H1 (cell line): ENCODE results near the gene FAM114A2. TPM values are rescaled to one million over a fixed set of nuclear protein-coding genes. Genes with fewer than 3 reads are reported as not detected.

Source experiments
- CTCF ChIA-PET: fragments of 300-600 bp; sonication (Branson Sonifier 250); formaldehyde crosslinking; loops from one replicate; lab custom pipeline; 2021; ENCODE audit not compliant: partially characterized antibody; lab: Charles Lee
- POLR2A ChIA-PET: fragments of 300-600 bp; sonication (Branson Sonifier 250); formaldehyde crosslinking; loops from one replicate; lab custom pipeline; 2021; ENCODE audit warnings: inconsistent platforms; ENCODE audit not compliant: partially characterized antibody; lab: Charles Lee
- DNase-seq, 2 experiments: peaks; one replicate each; pipeline versions ENCODE4 v3.0.0 to v3.0.0-alpha.2; 2010 to 2022; ENCODE audit warnings: low spot score in 2 of 2, low read depth in 1 of 2, mixed read lengths in 1 of 2
- FAIRE-seq: peaks from 2 replicates; lab custom pipeline; 2011; peaks lifted over from hg19 to GRCh38; lab: Jason Lieb, UNC
- H2AFZ ChIP-seq: 2 replicates; pipeline ENCODE4 v1.8.1; 2012; ENCODE audit warnings: low read length, inconsistent platforms
- H2AK5ac ChIP-seq: 2 replicates; pipeline ENCODE4 v1.6.1; 2013; ENCODE audit warnings: low read depth, low read length
- H2BK120ac ChIP-seq: replicated peaks from 2 replicates; pipeline ENCODE3; 2013; ENCODE audit warnings: low read depth, low read length, inconsistent platforms
- H2BK12ac ChIP-seq: 2 replicates; pipeline ENCODE4 v1.6.1; 2013; ENCODE audit warnings: low read depth, low read length
- H2BK15ac ChIP-seq: 2 replicates; pipeline ENCODE4 v1.6.1; 2013; ENCODE audit warnings: low read length
- H2BK20ac ChIP-seq: 2 replicates; pipeline ENCODE4 v1.6.1; 2013; ENCODE audit warnings: low read length
- H2BK5ac ChIP-seq: 2 replicates; pipeline ENCODE4 v1.6.1; 2013; ENCODE audit warnings: low read depth, low read length
- H3K14ac ChIP-seq: 2 replicates; pipeline ENCODE4 v1.6.1; 2013; ENCODE audit warnings: inconsistent platforms; ENCODE audit not compliant: insufficient read length
- H3K18ac ChIP-seq: 2 replicates; pipeline ENCODE4 v1.6.1; 2013; ENCODE audit warnings: low read length; ENCODE audit errors: extremely low read depth
- H3K23ac ChIP-seq: 2 replicates; pipeline ENCODE4 v1.6.1; 2013; ENCODE audit warnings: inconsistent platforms; ENCODE audit not compliant: insufficient read length
- H3K23me2 ChIP-seq: 2 replicates; pipeline ENCODE4 v1.6.1; 2013; ENCODE audit warnings: low read depth, low read length
- H3K27ac ChIP-seq: 2 replicates; pipeline ENCODE4 v1.6.1; 2011; ENCODE audit warnings: low read depth, low read length, inconsistent platforms
- H3K27me3 ChIP-seq, 4 experiments: replicated peaks in 1 of 4; 1 replicate in 1 of 4; 2 replicates in 3 of 4; pipeline versions ENCODE4 v1.6.1 to v1.8.1; 2011 to 2013; ENCODE audit warnings: low read length in 3 of 4, mild to moderate bottlenecking in 3 of 4, inconsistent platforms in 2 of 4, mixed read lengths in 2 of 4, moderate library complexity in 1 of 4; ENCODE audit not compliant: control insufficient read depth in 3 of 4, insufficient read depth in 3 of 4; ENCODE audit errors: extremely low read depth in 1 of 4
- H3K36me3 ChIP-seq, 4 experiments: 2 replicates each; pipeline versions ENCODE4 v1.6.1 to v1.8.1; 2011 to 2013; ENCODE audit warnings: mild to moderate bottlenecking in 4 of 4, low read length in 3 of 4, moderate library complexity in 2 of 4, control low read depth in 1 of 4, inconsistent platforms in 1 of 4; ENCODE audit not compliant: insufficient read depth in 4 of 4, control insufficient read depth in 2 of 4
- H3K4ac ChIP-seq: replicated peaks from 2 replicates; pipeline ENCODE3; 2013; ENCODE audit warnings: low read length, low read depth, mixed read lengths, inconsistent platforms; ENCODE audit not compliant: insufficient read length
- H3K4me1 ChIP-seq, 4 experiments: replicated peaks in 1 of 4; 1 replicate in 1 of 4; 2 replicates in 3 of 4; pipeline versions ENCODE4 v1.6.1 to v1.8.1; 2011 to 2013; ENCODE audit warnings: low read length in 3 of 4, inconsistent platforms in 2 of 4, mixed read lengths in 1 of 4; ENCODE audit not compliant: insufficient read depth in 4 of 4, control insufficient read depth in 3 of 4
- H3K4me2 ChIP-seq, 2 experiments: 2 replicates each; pipeline versions ENCODE4 v1.6.1 to v1.8.1; 2011 to 2013; ENCODE audit warnings: low read depth in 2 of 2, low read length in 2 of 2, control low read depth in 1 of 2, inconsistent platforms in 1 of 2, mild to moderate bottlenecking in 1 of 2; ENCODE audit not compliant: insufficient read depth in 1 of 2
- H3K4me3 ChIP-seq, 4 experiments: fragments of 200-600, 300-600 bp in 1 of 4; sonication (generic), shearing (Covaris generic), sonication (Bioruptor Twin) in 1 of 4; 2 replicates each; pipeline versions ENCODE4 v1.5.1 to v1.8.1; 2011 to 2016; ENCODE audit warnings: low read length in 4 of 4, low read depth in 3 of 4, control low read depth in 2 of 4, inconsistent platforms in 2 of 4, mild to moderate bottlenecking in 2 of 4, mixed read lengths in 1 of 4, moderate library complexity in 1 of 4; ENCODE audit not compliant: insufficient read depth in 2 of 4; ENCODE audit errors: extremely low read depth in 1 of 4
- H3K56ac ChIP-seq: replicated peaks from 2 replicates; pipeline ENCODE3; 2013; ENCODE audit warnings: low read depth, mild to moderate bottlenecking, mixed read lengths, low read length, inconsistent platforms; ENCODE audit not compliant: insufficient read length
- H3K79me1 ChIP-seq: 2 replicates; pipeline ENCODE4 v1.6.1; 2013; ENCODE audit warnings: low read depth, low read length, control low read depth
- H3K79me2 ChIP-seq, 2 experiments: 2 replicates each; pipeline versions ENCODE4 v1.6.1 to v1.8.1; 2012 to 2013; ENCODE audit warnings: low read length in 2 of 2, mild to moderate bottlenecking in 2 of 2, inconsistent platforms in 1 of 2; ENCODE audit not compliant: insufficient read depth in 2 of 2, control insufficient read depth in 1 of 2
- H3K9ac ChIP-seq, 4 experiments: replicated peaks in 1 of 4; 1 replicate in 1 of 4; 2 replicates in 3 of 4; pipeline versions ENCODE4 v1.6.1 to v1.8.1; 2011 to 2013; ENCODE audit warnings: low read depth in 3 of 4, low read length in 3 of 4, control low read depth in 2 of 4, mild to moderate bottlenecking in 2 of 4, moderate library complexity in 2 of 4, inconsistent platforms in 1 of 4; ENCODE audit errors: extremely low read depth in 1 of 4
- H3K9me3 ChIP-seq, 2 experiments: 2 replicates each; pipeline versions ENCODE4 v1.6.1 to v1.8.1; 2012 to 2013; ENCODE audit warnings: mild to moderate bottlenecking in 2 of 2, moderate library complexity in 2 of 2, control low read depth in 1 of 2, inconsistent platforms in 1 of 2, low read depth in 1 of 2, low read length in 1 of 2, mixed read lengths in 1 of 2; ENCODE audit not compliant: insufficient read depth in 2 of 2
- H4K20me1 ChIP-seq, 2 experiments: replicated peaks in 1 of 2; 2 replicates each; pipeline versions ENCODE3 to v1.8.1; 2011 to 2013; ENCODE audit warnings: inconsistent platforms in 2 of 2, low read length in 2 of 2, mild to moderate bottlenecking in 1 of 2; ENCODE audit not compliant: insufficient read depth in 2 of 2, control insufficient read depth in 1 of 2
- H4K5ac ChIP-seq: 2 replicates; pipeline ENCODE4 v1.6.1; 2013; ENCODE audit warnings: low read length, low read depth, mixed read lengths, inconsistent platforms; ENCODE audit not compliant: insufficient read length
- H4K8ac ChIP-seq: 2 replicates; pipeline ENCODE4 v1.8.0; 2013; ENCODE audit warnings: mild to moderate bottlenecking, moderate library complexity, low read length, inconsistent platforms; ENCODE audit not compliant: insufficient read depth; ENCODE audit errors: extremely low read depth
- H4K91ac ChIP-seq: replicated peaks from 2 replicates; pipeline ENCODE3; 2013; ENCODE audit warnings: low read length, mixed read lengths, inconsistent platforms; ENCODE audit not compliant: insufficient read length
- NANOG ChIP-seq: IDR thresholded peaks from 2 replicates; pipeline ENCODE4 v1.6.1; 2011; ENCODE audit warnings: low read length, low read depth, mild to moderate bottlenecking, inconsistent platforms; ENCODE audit not compliant: insufficient read depth, poor library complexity, severe bottlenecking
- USF2 ChIP-seq: IDR thresholded peaks from 2 replicates; pipeline ENCODE4 v1.6.1; 2011; ENCODE audit warnings: low read length, improper control_type of control experiment
- WGBS, 2 experiments: shearing (Covaris generic) in 1 of 2; methylation state at CpG; one replicate each; pipeline versions ENCODE4 v1.1.6 to v1.1.7; 2013 to 2015; ENCODE audit warnings: low lambda C conversion rate in 2 of 2, mixed read lengths in 2 of 2, inconsistent platforms in 1 of 2, low coverage in 1 of 2, missing lambda C conversion rate in 1 of 2; ENCODE audit not compliant: insufficient replicate concordance in 2 of 2, insufficient coverage in 1 of 2, insufficient read length in 1 of 2; ENCODE audit errors: extremely low coverage in 1 of 2, missing lambda C conversion rate in 1 of 2; 5-methylcytosine and 5-hydroxymethylcytosine counted together
- polyA plus RNA-seq, 7 experiments: library from polyadenylated mRNA; depleted of rRNA in 3 of 7; stranded (reverse) in 5 of 7; unstranded in 2 of 7; fragments of >200 nt in 5 of 7; fragments of 200-250 nt in 2 of 7; gene quantifications; 1 replicate in 5 of 7; 2 replicates in 1 of 7; 4 replicates in 1 of 7; pipeline versions ENCODE4 v1.2.1 to v1.2.3, GENCODE V29; 2011 to 2013; ENCODE audit warnings: missing spikeins in 2 of 7, mixed read lengths in 2 of 7
- total RNA-seq: library from RNA; stranded (reverse); fragmentation: NEBNext Ultra II Directional; extraction: Animal tissue kit (Norgen Biotek cat#: 25700); gene quantifications from 2 replicates; pipeline ENCODE4 v1.2.1, GENCODE V29; 2021

Gene FAM114A2
- total and polyA plus RNA-seq, 2 of the 8 experiments (the other 6 are each of a cell fraction or from before 2014, with no cell fraction given): 3.8 to 9.2 TPM

- Histone ChIP-seq H3K23me2 (no peaks in the 10 kb centered on the region), H2AFZ (no peak overlapping the region), H3K36me3 (no peaks in the 10 kb centered on the region), H3K56ac (no peak overlapping the region), H2BK5ac (no peak overlapping the region), H3K9ac (no peak overlapping the region), H3K14ac (no peak overlapping the region), H3K4me1 (no peaks in the 10 kb centered on the region), H2BK120ac (no peak overlapping the region), H3K4me3 (no peak overlapping the region), H4K91ac (no peak overlapping the region), H3K4ac (no peak overlapping the region), H2BK20ac (no peak overlapping the region), H4K20me1 (no peaks in the 10 kb centered on the region), H3K79me1 (no peaks in the 10 kb centered on the region), H3K27me3 (no peaks in the 10 kb centered on the region), H3K23ac (no peak overlapping the region), H3K4me2 (no peak overlapping the region), H3K18ac (no peak overlapping the region), H4K5ac (no peak overlapping the region), H2BK15ac (no peak overlapping the region), H2BK12ac (no peak overlapping the region), H3K27ac (no peak overlapping the region), H4K8ac (no peak overlapping the region), H3K9me3 (no peaks in the 10 kb centered on the region), H3K79me2 (no peaks in the 10 kb centered on the region), H2AK5ac (no peak overlapping the region)
- ChIA-PET CTCF (interaction anchor here (0.6 to 5.8 kb wide), 5 partner anchors 11 to 478 kb away, joined by 3 to 32 read pairs (median 3); no protein-coding TSS in a partner anchor), POLR2A (no interaction called here)
- DNase-seq (no peak), FAIRE-seq (no peak)
- TF ChIP-seq NANOG (no peak), USF2 (no peak)
- WGBS, 2 experiments: 79% methylated on average over 3 of the region's 3 CpGs; no CpG with 5 or more reads in 1 of the 2 experiments
These were observed 53.2 kb downstream of the FAM114A2 start for GRCh38 chr5:153985498-153985897.
